Measurements from ENCODE around the gene PES1.
"Not testable (repeated sequence)": the region's sequence is repeated elsewhere in the genome, so short reads cannot be mapped to it uniquely, and the experiment has no call there.

The PES1 gene

GRCh38 chr22:30541961-30542810, 49.5 kb downstream of the PES1 start:
- DNase-seq (ENCODE audit: insufficient read length, low spot score) (no peak), FAIRE-seq (no peak)
- no peak for TF ChIP-seq POLR2A (IDR thresholded peaks at IDR 0.05; ENCODE audit: low read depth, low read length)

GRCh38 chr22:30541511-30541910, 50.2 kb downstream of the PES1 start:
- FAIRE-seq, result not testable (repeated sequence)

GRCh38 chr22:30539368-30539767, 52.3 kb downstream of the PES1 start:
- TF ChIP-seq POLR2A (IDR thresholded peaks at IDR 0.05; ENCODE audit: low read depth, low read length), result no peak
- DNase-seq (ENCODE audit: insufficient read length, low spot score) (no peak), FAIRE-seq (no peak)

More at GRCh38 chr22:30541511-30541910, 50.2 kb downstream of the PES1 start:
- not testable (repeated sequence) for DNase-seq (ENCODE audit: insufficient read length, low spot score)

- no peak for DNase-seq (ENCODE audit: insufficient read length, low spot score)
- TF ChIP-seq POLR2A (IDR thresholded peaks at IDR 0.05; ENCODE audit: low read depth, low read length), result no peak
- no peak for FAIRE-seq
Measured at GRCh38 chr22:30538280-30538679, 53.4 kb downstream of the PES1 start.

GRCh38 chr22:30537083-30537731, 54.5 kb downstream of the PES1 start:
- TF ChIP-seq POLR2A (IDR thresholded peaks at IDR 0.05; ENCODE audit: low read depth, low read length), result no peak
- FAIRE-seq (no peak), DNase-seq (ENCODE audit: insufficient read length, low spot score) (no peak)

- DNase-seq (ENCODE audit: insufficient read length, low spot score), result no peak
- FAIRE-seq, result no peak
- TF ChIP-seq POLR2A (IDR thresholded peaks at IDR 0.05; ENCODE audit: low read depth, low read length), result no peak
Measured at GRCh38 chr22:30535182-30535581, 56.5 kb downstream of the PES1 start.

- FAIRE-seq (no peak), DNase-seq (ENCODE audit: insufficient read length, low spot score) (no peak)
- no peak for TF ChIP-seq POLR2A (IDR thresholded peaks at IDR 0.05; ENCODE audit: low read depth, low read length)
Measured at GRCh38 chr22:30531651-30532608, 59.8 kb downstream of the PES1 start.

- TF ChIP-seq POLR2A (IDR thresholded peaks at IDR 0.05; ENCODE audit: low read depth, low read length), result no peak
- DNase-seq (ENCODE audit: insufficient read length, low spot score), result no peak
- FAIRE-seq, result no peak
Measured at GRCh38 chr22:30526656-30527055, 65.1 kb downstream of the PES1 start.
